ENCODE measurements around the gene AANAT.
A peak's percentile ranks its signal among the peaks of the same experiment; 100 is the strongest.

The AANAT gene

GRCh38 chr17:76444518-76445311 lies 22.7 kb upstream of the AANAT start:
- peaks cover 77% of the 10 kb centered on the region for H3K4me1 Mint-ChIP-seq
- H3K36me3 Mint-ChIP-seq (ENCODE audit: low read depth) = peaks cover 16% of the 10 kb centered on the region
- no peaks in the 10 kb centered on the region for H3K9me3 Mint-ChIP-seq
- no peak for DNase-seq
- TF ChIP-seq CTCF (IDR thresholded peaks at IDR 0.05) = no peak
- H3K27me3 Mint-ChIP-seq (ENCODE audit: low read depth, poor library complexity) = no peaks in the 10 kb centered on the region
- H3K27ac Mint-ChIP-seq = no peak overlapping the region
- H3K4me3 Mint-ChIP-seq = no peak overlapping the region

DNA sequence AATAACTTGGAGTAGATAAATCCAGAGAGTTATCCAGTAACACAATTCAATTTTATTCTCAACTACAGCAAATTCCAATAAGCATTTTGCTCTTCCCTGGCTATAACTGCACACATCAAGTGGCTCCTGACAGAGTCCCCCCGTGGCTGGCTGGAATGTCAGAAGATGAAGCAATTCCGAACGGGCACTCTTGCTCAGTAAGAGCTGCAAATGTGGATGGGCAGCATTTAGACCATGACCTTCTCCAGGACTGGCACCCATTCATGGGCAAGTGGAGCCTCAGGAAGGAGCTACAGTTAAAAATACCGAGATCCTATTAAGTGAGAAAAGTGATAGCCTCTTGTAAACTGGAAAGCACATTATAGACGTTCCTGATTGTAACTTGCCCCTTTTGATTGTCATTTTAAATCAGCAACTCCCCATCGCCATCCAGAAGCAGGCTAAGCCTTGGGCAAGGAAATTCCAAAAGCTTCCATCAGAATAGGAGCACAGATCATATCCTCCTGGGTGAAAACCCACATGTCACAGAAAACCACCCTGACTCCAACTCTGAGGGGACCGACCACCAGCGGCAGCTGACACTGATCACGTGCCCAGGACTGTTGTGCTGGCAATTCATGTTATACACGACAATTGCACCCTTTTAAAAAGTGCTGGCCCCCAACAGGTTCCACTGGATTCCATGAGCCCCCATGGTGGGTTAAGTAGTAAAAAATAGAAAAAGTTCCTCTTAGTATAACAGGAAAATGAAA lies 21.5 kb upstream of the AANAT start:
- peaks cover 16% of the 10 kb centered on the region for H3K36me3 Mint-ChIP-seq (ENCODE audit: low read depth)
- H3K27me3 Mint-ChIP-seq (ENCODE audit: low read depth, poor library complexity) = no peaks in the 10 kb centered on the region

GRCh38 chr17:76446449-76447231 lies 20.8 kb upstream of the AANAT start:
- Mint-ChIP-seq H3K4me3 (no peak overlapping the region), H3K27ac (peak overlapping the region; percentile 3), H3K4me1 (peaks cover 85% of the 10 kb centered on the region), H3K27me3 (ENCODE audit: low read depth, poor library complexity) (no peaks in the 10 kb centered on the region), H3K9me3 (no peaks in the 10 kb centered on the region), H3K36me3 (ENCODE audit: low read depth) (peaks cover 16% of the 10 kb centered on the region)
- no peak for DNase-seq
- TF ChIP-seq CTCF (IDR thresholded peaks at IDR 0.05) = no peak

More for the DNA sequence above, 21.5 kb upstream of the AANAT start:
- no peak for DNase-seq
- Mint-ChIP-seq H3K27ac (peak overlapping the region; percentile 71), H3K9me3 (no peaks in the 10 kb centered on the region), H3K4me3 (no peak overlapping the region), H3K4me1 (peaks cover 85% of the 10 kb centered on the region)
- TF ChIP-seq CTCF (IDR thresholded peaks at IDR 0.05) = no peak

GRCh38 chr17:76447931-76448652 lies 19.3 kb upstream of the AANAT start:
- Mint-ChIP-seq H3K9me3 (no peaks in the 10 kb centered on the region), H3K36me3 (ENCODE audit: low read depth) (peaks cover 8% of the 10 kb centered on the region), H3K4me1 (peaks cover 79% of the 10 kb centered on the region), H3K27ac (peak overlapping the region; percentile 43), H3K4me3 (no peak overlapping the region), H3K27me3 (ENCODE audit: low read depth, poor library complexity) (no peaks in the 10 kb centered on the region)
- no peak for TF ChIP-seq CTCF (IDR thresholded peaks at IDR 0.05)
- DNase-seq = no peak

- Mint-ChIP-seq H3K27ac (no peak overlapping the region), H3K27me3 (ENCODE audit: low read depth, poor library complexity) (no peaks in the 10 kb centered on the region), H3K9me3 (no peaks in the 10 kb centered on the region), H3K36me3 (ENCODE audit: low read depth) (peaks cover 3% of the 10 kb centered on the region), H3K4me1 (peaks cover 74% of the 10 kb centered on the region), H3K4me3 (no peak overlapping the region)
- TF ChIP-seq CTCF (IDR thresholded peaks at IDR 0.05) = no peak
- no peak for DNase-seq
Measured at GRCh38 chr17:76449126-76449525, 18.3 kb upstream of the AANAT start.

All from nephron progenitor cell (in vitro differentiated cells).